ENCODE results near the gene GJB6.

- TF ChIP-seq, protein P1, sequence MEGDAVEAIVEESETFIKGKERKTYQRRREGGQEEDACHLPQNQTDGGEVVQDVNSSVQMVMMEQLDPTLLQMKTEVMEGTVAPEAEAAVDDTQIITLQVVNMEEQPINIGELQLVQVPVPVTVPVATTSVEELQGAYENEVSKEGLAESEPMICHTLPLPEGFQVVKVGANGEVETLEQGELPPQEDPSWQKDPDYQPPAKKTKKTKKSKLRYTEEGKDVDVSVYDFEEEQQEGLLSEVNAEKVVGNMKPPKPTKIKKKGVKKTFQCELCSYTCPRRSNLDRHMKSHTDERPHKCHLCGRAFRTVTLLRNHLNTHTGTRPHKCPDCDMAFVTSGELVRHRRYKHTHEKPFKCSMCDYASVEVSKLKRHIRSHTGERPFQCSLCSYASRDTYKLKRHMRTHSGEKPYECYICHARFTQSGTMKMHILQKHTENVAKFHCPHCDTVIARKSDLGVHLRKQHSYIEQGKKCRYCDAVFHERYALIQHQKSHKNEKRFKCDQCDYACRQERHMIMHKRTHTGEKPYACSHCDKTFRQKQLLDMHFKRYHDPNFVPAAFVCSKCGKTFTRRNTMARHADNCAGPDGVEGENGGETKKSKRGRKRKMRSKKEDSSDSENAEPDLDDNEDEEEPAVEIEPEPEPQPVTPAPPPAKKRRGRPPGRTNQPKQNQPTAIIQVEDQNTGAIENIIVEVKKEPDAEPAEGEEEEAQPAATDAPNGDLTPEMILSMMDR (conservative IDR thresholded peaks at IDR 0.05): no peak
- TF ChIP-seq ZFX (IDR thresholded peaks at IDR 0.05): no peak
Observed at GRCh38 chr13:20190481-20191310, 41.4 kb downstream of the GJB6 start.

Data from C4-2B (cell line).